ENCODE results near the gene MIGA2.

The MIGA2 gene

DNA sequence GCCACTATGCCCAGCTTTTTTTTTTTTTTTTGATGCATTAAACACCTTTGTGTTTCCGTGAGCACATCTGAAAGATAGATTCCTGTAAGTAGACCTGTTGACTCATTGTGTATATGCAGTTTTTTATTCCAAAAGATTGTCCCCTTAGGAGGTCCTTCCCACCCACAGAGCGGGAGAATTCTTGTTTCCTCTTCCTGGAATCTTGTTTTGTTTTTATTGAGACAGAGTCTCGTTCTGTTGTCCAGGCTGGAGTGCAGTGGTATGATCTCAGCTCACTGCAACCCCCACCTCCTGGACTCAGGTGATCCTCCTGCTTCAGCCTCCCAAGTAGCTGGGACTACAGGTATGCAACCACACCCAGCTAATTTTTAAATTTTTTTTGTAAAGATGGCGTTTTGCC is 82.4 kb downstream of the MIGA2 start:
- DNase-seq (ENCODE audit: extremely low read depth in 1 of 2, low read depth in 1 of 2) = no peak

DNA sequence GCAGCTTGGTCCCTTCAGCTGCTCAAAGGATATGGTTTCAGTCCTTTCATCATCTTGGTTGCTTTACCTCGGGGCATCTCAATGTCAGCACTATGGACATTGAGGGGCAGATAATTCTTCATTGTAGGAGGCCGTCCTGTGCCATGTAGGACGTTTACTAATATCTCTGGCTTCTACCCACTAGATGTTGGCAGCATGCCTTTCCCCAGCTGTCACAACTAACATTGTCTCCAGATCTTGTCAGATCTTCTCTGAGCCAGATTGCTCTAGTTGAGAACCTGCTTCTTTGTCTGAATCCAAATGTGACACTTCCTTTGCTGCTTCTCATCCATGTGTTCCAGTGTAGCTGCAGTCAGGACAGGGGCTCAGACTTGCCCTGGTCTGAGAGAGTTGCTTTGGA is 85.1 kb downstream of the MIGA2 start:
- no peak for DNase-seq (ENCODE audit: extremely low read depth in 1 of 2, low read depth in 1 of 2)
